ENCODE results near the gene RALB.
"Not testable (repeated sequence)": the region's sequence is repeated elsewhere in the genome, so short reads cannot be mapped to it uniquely, and the experiment has no call there.

Gene RALB

GRCh38 chr2:120244656-120245519, 7.8 kb upstream of the RALB start:
- DNase-seq, result no peak

GRCh38 chr2:120245520-120246332, 6.9 kb upstream of the RALB start:
- DNase-seq, result peak; percentile 53

GRCh38 chr2:120246546-120247300, 5.9 kb upstream of the RALB start:
- no peak for DNase-seq

GRCh38 chr2:120247851-120248250, 4.8 kb upstream of the RALB start:
- no peak for DNase-seq

- DNase-seq, result no peak
Measured at GRCh38 chr2:120250640-120251039, 2.0 kb upstream of the RALB start.

- no peak for DNase-seq
Measured at GRCh38 chr2:120251078-120251477, 1.6 kb upstream of the RALB start.

- DNase-seq, result peak; percentile 53
Measured at GRCh38 chr2:120251880-120252224, 800 bp upstream of the RALB start.

- peak; percentile 83 for DNase-seq
Measured at GRCh38 chr2:120253021-120253882, 600 bp downstream of the RALB start.

GRCh38 chr2:120254178-120254577, 1.5 kb downstream of the RALB start:
- no peak for DNase-seq

- no peak for DNase-seq
Measured at GRCh38 chr2:120255071-120255470, 2.4 kb downstream of the RALB start.

- no peak for DNase-seq
Measured at GRCh38 chr2:120255986-120256650, 3.5 kb downstream of the RALB start.

- DNase-seq, result no peak
Measured at GRCh38 chr2:120256651-120257000, 4.0 kb downstream of the RALB start.

- DNase-seq, result peak; percentile 71
Measured at GRCh38 chr2:120257522-120257921, 4.9 kb downstream of the RALB start.

- DNase-seq, result no peak
Measured at GRCh38 chr2:120258196-120258595, 5.5 kb downstream of the RALB start.

- DNase-seq, result not testable (repeated sequence)
Measured at GRCh38 chr2:120259939-120260338, 7.3 kb downstream of the RALB start.

GRCh38 chr2:120260736-120261135, 8.1 kb downstream of the RALB start:
- no peak for DNase-seq

GRCh38 chr2:120261387-120262006, 8.8 kb downstream of the RALB start:
- DNase-seq, result no peak

- DNase-seq, result no peak
Measured at GRCh38 chr2:120262150-120262549, 9.5 kb downstream of the RALB start.

- no peak for DNase-seq
Measured at GRCh38 chr2:120262761-120263428, 10.2 kb downstream of the RALB start.

GRCh38 chr2:120265006-120265405, 12.4 kb downstream of the RALB start:
- DNase-seq, result no peak

- no peak for DNase-seq
Measured at GRCh38 chr2:120267348-120267747, 14.7 kb downstream of the RALB start.
